Peyer's patch (tissue), 4 donors: ENCODE results near the gene KCNT1. TPM values are rescaled to one million over a fixed set of nuclear protein-coding genes. Genes with fewer than 3 reads are reported as not detected.

Source experiments
- DNase-seq, 3 donors: peaks; one replicate each; pipeline ENCODE4 v3.0.0-alpha.2; 2017 to 2019
- H3K27ac ChIP-seq, 4 donors: fragments of 200-600 bp; sonication (generic); one replicate each; pipeline ENCODE4 v1.5.1; 2016 to 2019
- H3K27me3 ChIP-seq, 2 donors: fragments of 200-600 bp; sonication (generic); one replicate each; pipeline ENCODE4 v1.5.1; 2019
- H3K36me3 ChIP-seq, 3 donors: fragments of 200-600 bp; sonication (generic); one replicate each; pipeline ENCODE4 v1.5.1; 2016 to 2019
- H3K4me1 ChIP-seq, 4 donors: fragments of 200-600 bp; sonication (generic); one replicate each; pipeline ENCODE4 v1.5.1; 2016 to 2019
- H3K4me3 ChIP-seq, 4 donors: fragments of 200-600 bp; sonication (generic); 1 replicate in 3 of 4; 2 replicates in 1 of 4; pipeline ENCODE4 v1.5.1; 2016 to 2019; ENCODE audit warnings: mild to moderate bottlenecking in 1 of 4
- H3K9me3 ChIP-seq, 4 donors: fragments of 200-600 bp; sonication (generic); one replicate each; pipeline ENCODE4 v1.5.1; 2016 to 2019; ENCODE audit warnings: mild to moderate bottlenecking in 1 of 4
- POLR2A ChIP-seq, 2 donors: fragments of 450-650 bp; IDR thresholded peaks; one replicate each; pipeline ENCODE4 v1.5.1; 2017; ENCODE audit warnings: antibody characterized with exemption in 2 of 2, mild to moderate bottlenecking in 2 of 2, moderate library complexity in 2 of 2
- total RNA-seq, 4 donors: library from RNA; depleted of rRNA; stranded (reverse); fragments of >200 nt; gene quantifications; one replicate each; pipeline ENCODE4 v1.1.0, GENCODE V29; 2016
- TF ChIP-seq, protein P1 (sequence below), 6 experiments: fragments of 450-650 bp in 4 of 6; fragments of 200-600 bp in 2 of 6; sonication (generic) in 1 of 6; IDR thresholded peaks; one replicate each; pipeline ENCODE4 v1.5.1; 2017 to 2019; ENCODE audit warnings: antibody characterized with exemption in 6 of 6, mild to moderate bottlenecking in 3 of 6, moderate library complexity in 1 of 6

The KCNT1 gene
- total RNA-seq, 4 donors from 2014 or later, result 0.27 TPM; not detected in 3

DNA sequence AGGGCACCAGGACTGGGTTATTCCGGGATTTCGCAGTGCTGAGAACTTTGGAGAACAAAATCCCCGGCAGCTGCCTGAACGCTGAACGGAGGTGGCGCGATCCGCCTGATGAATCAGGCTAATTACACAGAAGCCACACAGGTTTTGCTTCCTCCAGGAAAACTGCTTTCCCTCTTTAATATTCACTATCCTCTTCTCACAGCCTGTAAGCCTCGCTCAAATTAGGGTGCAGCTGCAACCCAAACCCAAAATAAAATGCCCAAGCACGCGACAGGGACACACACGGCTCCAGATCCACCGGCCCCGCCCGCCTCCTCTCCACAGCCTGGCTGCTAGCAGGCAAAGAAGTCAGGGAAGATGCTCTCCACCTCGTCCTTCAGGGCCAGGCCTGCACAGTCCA lies 8.7 kb upstream of the KCNT1 start:
- Histone ChIP-seq H3K4me1 (no peaks in the 10 kb centered on the region), H3K4me3 (no peak overlapping the region), H3K27me3 (no peaks in the 10 kb centered on the region), H3K9me3 (no peaks in the 10 kb centered on the region), H3K27ac (no peak overlapping the region), H3K36me3 (no peaks in the 10 kb centered on the region)
- DNase-seq, result no peak
- TF ChIP-seq, protein P1, sequence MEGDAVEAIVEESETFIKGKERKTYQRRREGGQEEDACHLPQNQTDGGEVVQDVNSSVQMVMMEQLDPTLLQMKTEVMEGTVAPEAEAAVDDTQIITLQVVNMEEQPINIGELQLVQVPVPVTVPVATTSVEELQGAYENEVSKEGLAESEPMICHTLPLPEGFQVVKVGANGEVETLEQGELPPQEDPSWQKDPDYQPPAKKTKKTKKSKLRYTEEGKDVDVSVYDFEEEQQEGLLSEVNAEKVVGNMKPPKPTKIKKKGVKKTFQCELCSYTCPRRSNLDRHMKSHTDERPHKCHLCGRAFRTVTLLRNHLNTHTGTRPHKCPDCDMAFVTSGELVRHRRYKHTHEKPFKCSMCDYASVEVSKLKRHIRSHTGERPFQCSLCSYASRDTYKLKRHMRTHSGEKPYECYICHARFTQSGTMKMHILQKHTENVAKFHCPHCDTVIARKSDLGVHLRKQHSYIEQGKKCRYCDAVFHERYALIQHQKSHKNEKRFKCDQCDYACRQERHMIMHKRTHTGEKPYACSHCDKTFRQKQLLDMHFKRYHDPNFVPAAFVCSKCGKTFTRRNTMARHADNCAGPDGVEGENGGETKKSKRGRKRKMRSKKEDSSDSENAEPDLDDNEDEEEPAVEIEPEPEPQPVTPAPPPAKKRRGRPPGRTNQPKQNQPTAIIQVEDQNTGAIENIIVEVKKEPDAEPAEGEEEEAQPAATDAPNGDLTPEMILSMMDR (IDR thresholded peaks at IDR 0.05), result no peak

DNA sequence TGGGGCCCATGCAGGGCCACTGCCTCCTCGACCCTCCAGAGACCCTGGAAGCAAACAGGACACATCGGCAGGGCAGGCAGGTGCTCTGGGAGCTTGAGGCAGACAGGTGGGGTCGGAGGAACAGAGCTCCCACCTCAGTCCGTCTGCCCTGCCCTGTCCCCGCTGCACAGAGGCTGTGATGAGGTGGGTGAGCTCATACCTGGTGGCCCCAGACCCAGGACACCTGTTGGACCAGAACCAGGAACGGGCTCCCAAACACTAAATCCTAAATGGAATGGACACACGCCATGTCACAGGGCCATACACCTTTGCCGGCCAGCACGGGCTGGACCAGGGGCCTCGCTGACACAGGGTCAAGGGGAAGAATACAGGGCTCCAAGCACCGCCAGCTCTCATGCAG lies 8.2 kb upstream of the KCNT1 start:
- H3K9me3 ChIP-seq, result no peaks in the 10 kb centered on the region
- TF ChIP-seq, protein P1 (IDR thresholded peaks at IDR 0.05), result no peak
- TF ChIP-seq POLR2A (IDR thresholded peaks at IDR 0.05), result no peak

DNA sequence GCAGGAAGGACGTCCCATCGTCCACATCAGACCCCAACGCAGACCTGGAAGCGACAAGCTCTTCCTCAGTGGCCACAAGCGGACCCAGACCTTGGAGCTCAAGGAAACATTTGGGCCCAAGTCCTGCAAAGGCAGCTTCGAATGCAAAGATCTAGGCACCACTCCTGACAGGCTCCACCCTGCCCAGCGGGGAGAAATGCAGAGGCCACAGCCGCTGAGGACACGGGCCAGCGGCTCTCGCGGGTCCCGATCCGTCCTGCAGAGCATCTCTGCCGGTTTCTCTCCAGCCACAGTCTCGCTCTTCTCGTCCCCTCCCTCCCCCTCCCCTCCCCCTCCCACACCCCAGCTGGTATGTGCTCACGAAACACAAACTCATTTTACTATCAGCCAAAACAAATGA lies 7.6 kb upstream of the KCNT1 start:
- Histone ChIP-seq H3K4me1 (no peaks in the 10 kb centered on the region), H3K9me3 (no peaks in the 10 kb centered on the region), H3K4me3 (no peak overlapping the region), H3K36me3 (no peaks in the 10 kb centered on the region), H3K27me3 (no peaks in the 10 kb centered on the region), H3K27ac (no peak overlapping the region)
- DNase-seq, result no peak
- TF ChIP-seq, protein P1 (IDR thresholded peaks at IDR 0.05), result no peak
- TF ChIP-seq POLR2A (IDR thresholded peaks at IDR 0.05), result no peak

More for the DNA sequence above, 8.2 kb upstream of the KCNT1 start:
- Histone ChIP-seq H3K27me3 (no peaks in the 10 kb centered on the region), H3K36me3 (no peaks in the 10 kb centered on the region), H3K4me3 (no peak overlapping the region), H3K4me1 (no peaks in the 10 kb centered on the region), H3K27ac (no peak overlapping the region)
- DNase-seq, result no peak

DNA sequence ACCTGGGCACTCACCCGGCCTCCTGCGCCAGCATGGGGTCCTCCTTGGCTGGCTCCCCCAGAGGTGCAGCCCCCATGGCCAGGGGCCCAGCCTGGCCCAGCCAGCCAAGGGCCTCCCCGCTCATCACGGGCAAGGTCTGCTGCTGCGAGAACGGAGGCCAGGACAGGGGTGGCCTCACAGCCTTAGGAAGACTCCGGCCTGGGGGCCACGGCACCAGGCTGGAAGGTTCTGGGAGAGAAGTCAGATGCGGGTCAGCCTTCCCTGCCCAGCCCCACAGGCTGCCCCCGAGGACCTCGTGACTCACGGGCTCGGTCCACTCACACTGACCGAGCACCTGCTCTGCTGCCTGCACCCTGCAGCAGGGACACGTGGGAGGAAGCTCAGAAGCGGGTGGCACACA lies 6.9 kb upstream of the KCNT1 start:
- DNase-seq, result no peak
- H3K4me3 ChIP-seq, result no peak overlapping the region
- H3K27ac ChIP-seq, result no peak overlapping the region
- no peaks in the 10 kb centered on the region for H3K4me1 ChIP-seq
- no peaks in the 10 kb centered on the region for H3K27me3 ChIP-seq
- TF ChIP-seq, protein P1 (IDR thresholded peaks at IDR 0.05), result no peak
- no peak for TF ChIP-seq POLR2A (IDR thresholded peaks at IDR 0.05)
- no peaks in the 10 kb centered on the region for H3K9me3 ChIP-seq
- no peaks in the 10 kb centered on the region for H3K36me3 ChIP-seq

DNA sequence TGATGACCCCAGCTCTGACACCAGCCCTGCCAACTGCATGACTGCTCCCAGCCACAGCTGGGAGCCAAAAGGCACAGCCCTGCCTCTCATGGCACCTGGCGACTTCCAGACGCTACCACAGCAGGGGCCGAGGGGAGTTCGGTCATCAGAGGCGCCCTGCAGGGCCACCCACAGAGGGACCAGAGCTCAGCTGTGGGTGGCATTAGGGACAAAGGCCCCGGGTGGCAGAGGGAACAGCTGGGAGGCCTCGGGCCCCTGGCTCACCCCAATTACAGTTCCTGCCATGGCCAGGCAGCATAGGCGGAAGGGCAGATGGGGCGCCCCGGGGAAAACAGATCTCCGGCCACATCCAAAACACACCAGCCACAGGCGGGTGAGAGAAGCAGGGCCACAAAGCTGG lies 6.3 kb upstream of the KCNT1 start:
- TF ChIP-seq, protein P1 (IDR thresholded peaks at IDR 0.05), result no peak
- no peak for TF ChIP-seq POLR2A (IDR thresholded peaks at IDR 0.05)

DNA sequence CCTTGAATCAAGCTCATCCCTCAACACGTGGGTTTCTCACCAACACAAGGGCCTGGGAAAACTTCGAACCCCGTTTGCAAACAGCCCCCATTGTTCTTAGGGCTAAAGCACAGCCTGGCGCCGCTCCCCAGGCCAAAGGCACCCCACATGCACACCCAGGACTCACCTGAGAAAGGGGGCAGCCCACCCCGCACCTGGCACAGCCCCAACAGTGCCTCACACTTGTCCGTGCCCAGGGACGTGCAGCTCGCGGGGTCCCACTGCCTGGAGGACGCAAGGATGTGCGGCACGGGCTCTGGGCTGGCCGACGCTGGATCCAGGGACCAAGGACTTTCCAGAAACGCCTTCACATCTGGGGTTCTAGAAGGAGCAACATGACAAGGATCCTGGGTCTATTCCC lies 5.5 kb upstream of the KCNT1 start:
- no peak for DNase-seq
- H3K27ac ChIP-seq, result no peak overlapping the region
- no peaks in the 10 kb centered on the region for H3K9me3 ChIP-seq
- H3K4me3 ChIP-seq, result no peak overlapping the region
- no peaks in the 10 kb centered on the region for H3K36me3 ChIP-seq
- H3K4me1 ChIP-seq, result peaks cover 0 to 1% (median 0%) of the 10 kb centered on the region in 4 donors
- H3K27me3 ChIP-seq, result no peaks in the 10 kb centered on the region
- TF ChIP-seq, protein P1 (IDR thresholded peaks at IDR 0.05), result no peak
- TF ChIP-seq POLR2A (IDR thresholded peaks at IDR 0.05), result no peak

More for the DNA sequence above, 6.3 kb upstream of the KCNT1 start:
- H3K9me3 ChIP-seq, result no peaks in the 10 kb centered on the region
- H3K27ac ChIP-seq, result no peak overlapping the region
- H3K36me3 ChIP-seq, result no peaks in the 10 kb centered on the region
- no peaks in the 10 kb centered on the region for H3K4me1 ChIP-seq
- no peaks in the 10 kb centered on the region for H3K27me3 ChIP-seq
- H3K4me3 ChIP-seq, result no peak overlapping the region
- no peak for DNase-seq
